ENCODE measurements around the gene SLC4A9.

DNA sequence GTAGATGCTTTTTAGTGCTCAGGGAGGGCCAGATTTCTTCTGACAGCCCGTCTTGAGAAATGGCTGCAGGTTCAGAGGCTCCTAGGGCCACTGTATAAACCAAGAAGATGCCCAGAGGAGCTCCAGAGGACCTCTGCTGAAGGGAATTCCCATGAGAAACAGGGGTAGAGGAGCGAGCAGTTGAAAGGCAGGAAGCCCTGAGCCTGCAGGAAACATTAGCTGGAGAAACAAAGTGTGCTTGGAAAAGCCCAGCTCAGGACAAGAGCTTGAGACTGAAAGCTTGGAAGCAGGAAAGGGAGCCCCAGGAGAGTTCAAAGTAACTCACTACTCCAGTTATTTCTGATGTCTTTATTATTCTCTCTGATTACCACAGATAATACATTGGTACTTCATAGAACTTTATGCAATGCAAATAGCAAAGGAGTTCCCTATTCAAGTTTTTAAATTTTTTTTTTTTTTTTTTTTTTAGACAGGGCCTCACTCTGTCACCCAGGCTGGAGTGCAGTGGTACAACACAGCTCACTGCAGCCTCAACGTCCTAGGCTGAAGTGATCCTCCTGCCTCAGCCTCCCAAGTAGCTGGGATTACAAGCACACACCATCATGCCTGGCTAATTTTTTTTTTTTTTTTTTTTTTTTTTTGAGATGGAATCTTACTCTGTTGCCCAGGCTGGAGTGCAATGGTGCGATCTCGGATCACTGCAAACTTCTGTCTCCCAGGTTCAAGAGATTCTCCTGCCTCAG, 30.1 kb upstream of the SLC4A9 start:
- no peak for TF ChIP-seq EZH2phosphoT487 (IDR thresholded peaks at IDR 0.05; ENCODE audit: low read depth, severe bottlenecking, unreplicated experiment)
- no peak for TF ChIP-seq EZH2 (IDR thresholded peaks at IDR 0.05; ENCODE audit: borderline replicate concordance)
- TF ChIP-seq, protein P1, sequence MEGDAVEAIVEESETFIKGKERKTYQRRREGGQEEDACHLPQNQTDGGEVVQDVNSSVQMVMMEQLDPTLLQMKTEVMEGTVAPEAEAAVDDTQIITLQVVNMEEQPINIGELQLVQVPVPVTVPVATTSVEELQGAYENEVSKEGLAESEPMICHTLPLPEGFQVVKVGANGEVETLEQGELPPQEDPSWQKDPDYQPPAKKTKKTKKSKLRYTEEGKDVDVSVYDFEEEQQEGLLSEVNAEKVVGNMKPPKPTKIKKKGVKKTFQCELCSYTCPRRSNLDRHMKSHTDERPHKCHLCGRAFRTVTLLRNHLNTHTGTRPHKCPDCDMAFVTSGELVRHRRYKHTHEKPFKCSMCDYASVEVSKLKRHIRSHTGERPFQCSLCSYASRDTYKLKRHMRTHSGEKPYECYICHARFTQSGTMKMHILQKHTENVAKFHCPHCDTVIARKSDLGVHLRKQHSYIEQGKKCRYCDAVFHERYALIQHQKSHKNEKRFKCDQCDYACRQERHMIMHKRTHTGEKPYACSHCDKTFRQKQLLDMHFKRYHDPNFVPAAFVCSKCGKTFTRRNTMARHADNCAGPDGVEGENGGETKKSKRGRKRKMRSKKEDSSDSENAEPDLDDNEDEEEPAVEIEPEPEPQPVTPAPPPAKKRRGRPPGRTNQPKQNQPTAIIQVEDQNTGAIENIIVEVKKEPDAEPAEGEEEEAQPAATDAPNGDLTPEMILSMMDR (IDR thresholded peaks at IDR 0.05; ENCODE audit: poor library complexity) = no peak

Measured in hepatocyte (in vitro differentiated cells).